GM21529 (cell line): ENCODE measurements around the gene ADCY5.
"Not testable (repeated sequence)": the region's sequence is repeated elsewhere in the genome, so short reads cannot be mapped to it uniquely, and the experiment has no call there.

Experiments used
- ATAC-seq: cut with Tn5 transposase; IDR thresholded peaks from one replicate; pipeline ENCODE4 v1.9.1; 2021; ENCODE audit not compliant: unreplicated experiment

The ADCY5 gene

GRCh38 chr3:123448536-123449101 lies at the start of gene ADCY5:
Gene ADCY5 (minus strand): TSS chr3:123449090. CDS start chr3:123448545, 545 bp downstream.
- ATAC-seq: no peak

GRCh38 chr3:123493912-123494311 lies 45.0 kb upstream of the ADCY5 start:
- no peak for ATAC-seq

GRCh38 chr3:123491966-123492587 lies 43.2 kb upstream of the ADCY5 start:
- ATAC-seq: no peak

GRCh38 chr3:123489400-123490004 lies 40.6 kb upstream of the ADCY5 start:
- no peak for ATAC-seq

- no peak for ATAC-seq
Observed at GRCh38 chr3:123488645-123489347, 39.9 kb upstream of the ADCY5 start.

GRCh38 chr3:123487063-123487462 lies 38.2 kb upstream of the ADCY5 start:
- ATAC-seq: not testable (repeated sequence)

- no peak for ATAC-seq
Observed at GRCh38 chr3:123486460-123486859, 37.6 kb upstream of the ADCY5 start.

GRCh38 chr3:123485551-123485950 lies 36.7 kb upstream of the ADCY5 start:
- no peak for ATAC-seq

- no peak for ATAC-seq
Observed at GRCh38 chr3:123483146-123483545, 34.3 kb upstream of the ADCY5 start.

GRCh38 chr3:123481722-123482457 lies 33.0 kb upstream of the ADCY5 start:
- no peak for ATAC-seq

GRCh38 chr3:123481071-123481470 lies 32.2 kb upstream of the ADCY5 start:
- ATAC-seq: no peak

- ATAC-seq: no peak
Observed at GRCh38 chr3:123480428-123480827, 31.5 kb upstream of the ADCY5 start.

GRCh38 chr3:123479891-123480290 lies 31.0 kb upstream of the ADCY5 start:
- ATAC-seq: no peak

GRCh38 chr3:123478314-123478713 lies 29.4 kb upstream of the ADCY5 start:
- ATAC-seq: no peak

- no peak for ATAC-seq
Observed at GRCh38 chr3:123476967-123477750, 28.3 kb upstream of the ADCY5 start.

GRCh38 chr3:123475786-123476185 lies 26.9 kb upstream of the ADCY5 start:
- no peak for ATAC-seq

- no peak for ATAC-seq
Observed at GRCh38 chr3:123471106-123471505, 22.2 kb upstream of the ADCY5 start.

- ATAC-seq: no peak
Observed at GRCh38 chr3:123469323-123469995, 20.6 kb upstream of the ADCY5 start.

- ATAC-seq: no peak
Observed at GRCh38 chr3:123467046-123467445, 18.2 kb upstream of the ADCY5 start.

- no peak for ATAC-seq
Observed at GRCh38 chr3:123464211-123464610, 15.3 kb upstream of the ADCY5 start.
